MM.1S (cell line): ENCODE results near the gene OR4K17.
"Not testable (repeated sequence)": the region's sequence is repeated elsewhere in the genome, so short reads cannot be mapped to it uniquely, and the experiment has no call there.

Experiments used
- DNase-seq: peaks from one replicate; pipeline ENCODE4 v3.0.0-alpha.2; 2015
- H2AFZ ChIP-seq: fragments of 300-600 bp; sonication (generic); 2 replicates; pipeline ENCODE4 v1.6.0; 2016; ENCODE audit warnings: antibody characterized with exemption, low read length
- H3F3A ChIP-seq: fragments of 300-600 bp; sonication (generic); 2 replicates; pipeline ENCODE4 v1.6.1; 2016; ENCODE audit warnings: mild to moderate bottlenecking, antibody characterized with exemption, low read length, moderate library complexity, mixed read lengths; ENCODE audit not compliant: insufficient read depth
- H3K27ac ChIP-seq: fragments of 300-600 bp; sonication (generic); 2 replicates; pipeline ENCODE4 v1.5.1; 2016; ENCODE audit warnings: mild to moderate bottlenecking, low read length
- H3K27me3 ChIP-seq: fragments of 300-600 bp; sonication (generic); replicated peaks from 2 replicates; pipeline ENCODE4 v1.6.0; 2016; ENCODE audit warnings: low read length; ENCODE audit not compliant: insufficient read depth
- H3K36me3 ChIP-seq: fragments of 300-600 bp; sonication (generic); replicated peaks from 2 replicates; pipeline ENCODE4 v1.6.1; 2016; ENCODE audit warnings: mild to moderate bottlenecking, low read length, mixed read lengths; ENCODE audit not compliant: insufficient read depth
- H3K4me1 ChIP-seq: fragments of 300-600 bp; sonication (generic); 2 replicates; pipeline ENCODE4 v1.6.1; 2016; ENCODE audit warnings: low read length, mixed read lengths
- H3K4me2 ChIP-seq: fragments of 300-600 bp; sonication (generic); 2 replicates; pipeline ENCODE4 v1.6.0; 2016; ENCODE audit warnings: low read depth, low read length
- H3K4me3 ChIP-seq: fragments of 300-600 bp; sonication (generic); 2 replicates; pipeline ENCODE4 v1.5.1; 2016; ENCODE audit warnings: low read length, mixed read lengths
- H3K79me2 ChIP-seq: fragments of 300-600 bp; sonication (generic); 2 replicates; pipeline ENCODE4 v1.6.1; 2016; ENCODE audit warnings: mixed run types, low read length, mixed read lengths
- H3K9ac ChIP-seq: fragments of 300-600 bp; sonication (generic); 2 replicates; pipeline ENCODE4 v1.6.1; 2016; ENCODE audit warnings: low read length, mixed read lengths
- H3K9me2 ChIP-seq: fragments of 300-600 bp; sonication (generic); replicated peaks from 2 replicates; pipeline ENCODE4 v1.6.1; 2016; ENCODE audit warnings: mild to moderate bottlenecking, low read length, mixed read lengths; ENCODE audit not compliant: insufficient read depth
- H3K9me3 ChIP-seq: fragments of 300-600 bp; sonication (generic); replicated peaks from 2 replicates; pipeline ENCODE4 v1.6.1; 2016; ENCODE audit warnings: mild to moderate bottlenecking, low read length, mixed read lengths; ENCODE audit not compliant: insufficient read depth
- H4K20me1 ChIP-seq: fragments of 300-600 bp; sonication (generic); 2 replicates; pipeline ENCODE4 v1.6.1; 2016; ENCODE audit warnings: mild to moderate bottlenecking, low read length, moderate library complexity, mixed read lengths; ENCODE audit not compliant: insufficient read depth
- EZH2 ChIP-seq: fragments of 300-600 bp; sonication (generic); optimal IDR thresholded peaks from 2 replicates; pipeline ENCODE3; 2017; ENCODE audit warnings: low read depth, mild to moderate bottlenecking, antibody characterized with exemption, low read length, mixed read lengths
- EZH2phosphoT487 ChIP-seq: fragments of 300-600 bp; sonication (generic); IDR thresholded peaks from 2 replicates; pipeline ENCODE4 v1.6.1; 2018; ENCODE audit warnings: antibody characterized with exemption, low read length
- TF ChIP-seq, protein P1 (sequence below): fragments of 300-600 bp; sonication (generic); IDR thresholded peaks from 2 replicates; pipeline ENCODE4 v1.5.1; 2016; ENCODE audit warnings: antibody characterized with exemption, low read length, mixed read lengths

Gene OR4K17

DNA sequence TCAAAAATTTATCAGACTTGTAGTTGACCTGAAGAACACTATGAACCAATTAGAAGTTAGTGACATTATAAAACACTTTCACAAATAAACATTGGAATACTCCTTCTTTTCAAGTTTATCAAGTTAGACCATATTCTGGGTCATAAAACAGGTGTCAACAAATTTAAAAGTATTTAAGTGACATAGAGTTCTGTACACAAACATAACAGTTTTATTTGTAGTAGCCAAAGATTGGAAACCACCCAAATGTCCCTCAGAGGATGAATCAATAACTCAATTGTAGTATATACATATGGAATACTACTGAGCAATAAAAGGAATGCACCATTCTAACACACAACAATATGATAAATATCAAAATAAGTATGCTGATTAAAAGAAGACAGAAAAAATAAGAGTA lies 56.6 kb downstream of the OR4K17 start:
- no peak overlapping the region for H2AFZ ChIP-seq
- no peak overlapping the region for H3K27ac ChIP-seq
- H3K4me2 ChIP-seq, result no peak overlapping the region
- no peaks in the 10 kb centered on the region for H3F3A ChIP-seq
- no peak overlapping the region for H3K4me3 ChIP-seq
- H3K36me3 ChIP-seq, result no peaks in the 10 kb centered on the region
- no peak overlapping the region for H3K9ac ChIP-seq
- no peaks in the 10 kb centered on the region for H3K4me1 ChIP-seq
- DNase-seq, result no peak
- no peaks in the 10 kb centered on the region for H4K20me1 ChIP-seq
- TF ChIP-seq, protein P1, sequence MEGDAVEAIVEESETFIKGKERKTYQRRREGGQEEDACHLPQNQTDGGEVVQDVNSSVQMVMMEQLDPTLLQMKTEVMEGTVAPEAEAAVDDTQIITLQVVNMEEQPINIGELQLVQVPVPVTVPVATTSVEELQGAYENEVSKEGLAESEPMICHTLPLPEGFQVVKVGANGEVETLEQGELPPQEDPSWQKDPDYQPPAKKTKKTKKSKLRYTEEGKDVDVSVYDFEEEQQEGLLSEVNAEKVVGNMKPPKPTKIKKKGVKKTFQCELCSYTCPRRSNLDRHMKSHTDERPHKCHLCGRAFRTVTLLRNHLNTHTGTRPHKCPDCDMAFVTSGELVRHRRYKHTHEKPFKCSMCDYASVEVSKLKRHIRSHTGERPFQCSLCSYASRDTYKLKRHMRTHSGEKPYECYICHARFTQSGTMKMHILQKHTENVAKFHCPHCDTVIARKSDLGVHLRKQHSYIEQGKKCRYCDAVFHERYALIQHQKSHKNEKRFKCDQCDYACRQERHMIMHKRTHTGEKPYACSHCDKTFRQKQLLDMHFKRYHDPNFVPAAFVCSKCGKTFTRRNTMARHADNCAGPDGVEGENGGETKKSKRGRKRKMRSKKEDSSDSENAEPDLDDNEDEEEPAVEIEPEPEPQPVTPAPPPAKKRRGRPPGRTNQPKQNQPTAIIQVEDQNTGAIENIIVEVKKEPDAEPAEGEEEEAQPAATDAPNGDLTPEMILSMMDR, result no peak
- TF ChIP-seq EZH2, result no peak
- no peak for TF ChIP-seq EZH2phosphoT487
- H3K9me2 ChIP-seq, result no peaks in the 10 kb centered on the region
- H3K79me2 ChIP-seq, result no peaks in the 10 kb centered on the region
- H3K9me3 ChIP-seq, result no peaks in the 10 kb centered on the region
- no peaks in the 10 kb centered on the region for H3K27me3 ChIP-seq

DNA sequence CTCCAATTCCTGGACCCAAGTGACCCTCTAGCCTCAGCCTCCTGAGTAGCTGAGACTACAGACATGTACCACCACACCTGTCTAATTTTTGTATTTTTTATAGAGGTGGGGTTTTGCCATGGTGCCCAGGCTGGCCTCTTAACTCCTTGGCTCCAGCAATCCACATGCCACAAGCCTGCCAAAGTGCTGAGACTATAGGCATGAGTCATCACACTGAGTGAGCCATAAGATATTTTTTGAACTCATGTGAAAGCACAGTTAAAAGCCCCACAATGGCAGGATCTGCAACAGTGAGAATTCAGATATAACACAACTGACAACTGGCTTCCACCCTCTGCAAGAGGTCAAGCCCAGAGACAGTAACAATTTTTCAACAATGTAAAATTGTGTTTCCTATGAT lies 59.3 kb downstream of the OR4K17 start:
- H3K4me3 ChIP-seq, H3K27me3 ChIP-seq, H3F3A ChIP-seq, H3K27ac ChIP-seq, H3K4me1 ChIP-seq, H3K9me2 ChIP-seq, H2AFZ ChIP-seq, H3K36me3 ChIP-seq, DNase-seq, H3K9me3 ChIP-seq, H3K79me2 ChIP-seq, H3K4me2 ChIP-seq, H4K20me1 ChIP-seq, H3K9ac ChIP-seq: not testable (repeated sequence)
